Colonic mucosa (tissue), 4 donors: Measurements from ENCODE around the gene VAV2. TPM values are rescaled to one million over a fixed set of nuclear protein-coding genes. Genes with fewer than 3 reads are reported as not detected.

Source experiments
- DNase-seq: peaks from one replicate; pipeline ENCODE4 v3.0.0-alpha.2; 2020
- H3K27ac ChIP-seq: fragments of 200-600 bp; one replicate; pipeline ENCODE4 v1.8.0; 2021
- H3K27me3 ChIP-seq: fragments of 200-600 bp; one replicate; pipeline ENCODE4 v1.8.0; 2021
- H3K36me3 ChIP-seq: fragments of 200-600 bp; one replicate; pipeline ENCODE4 v1.8.0; 2021
- H3K4me1 ChIP-seq: fragments of 200-600 bp; one replicate; pipeline ENCODE4 v1.8.0; 2021; ENCODE audit warnings: mild to moderate bottlenecking
- H3K4me3 ChIP-seq: fragments of 200-600 bp; one replicate; pipeline ENCODE4 v1.8.0; 2021
- H3K9ac ChIP-seq, 2 donors: one replicate each; pipeline ENCODE4 v1.7.0; 2013; ENCODE audit warnings: control low read depth in 2 of 2, low read depth in 2 of 2, low read length in 2 of 2
- H3K9me3 ChIP-seq: fragments of 200-600 bp; one replicate; pipeline ENCODE4 v1.8.0; 2021
- intact Hi-C: fragments of 100-400 bp; cut with DNase I; formaldehyde crosslinking; loops from one replicate; pipeline ENCODE4 v1.14.1; 2022
- total RNA-seq, 2 donors: library from RNA; stranded (reverse); fragmentation: NEBNext Ultra II Directional in 1 of 2; extraction: Animal tissue kit (Norgen Biotek cat#: 25700) in 1 of 2; gene quantifications; one replicate each; pipeline ENCODE4 v1.2.1, GENCODE V29; 2021
- TF ChIP-seq, protein P1 (sequence below): fragments of 200-600 bp; IDR thresholded peaks from one replicate; pipeline ENCODE4 v1.8.0; 2022; ENCODE audit warnings: antibody characterized with exemption, mild to moderate bottlenecking
- donor health status: healthy.
- donor health status: DM: no; HTN: no; CAD: no.
- donor health status: DM: no; HTN: no; CAD: no.

Gene VAV2
- total RNA-seq, 2 donors from 2014 or later, result 30.7 to 45.1 TPM

DNA sequence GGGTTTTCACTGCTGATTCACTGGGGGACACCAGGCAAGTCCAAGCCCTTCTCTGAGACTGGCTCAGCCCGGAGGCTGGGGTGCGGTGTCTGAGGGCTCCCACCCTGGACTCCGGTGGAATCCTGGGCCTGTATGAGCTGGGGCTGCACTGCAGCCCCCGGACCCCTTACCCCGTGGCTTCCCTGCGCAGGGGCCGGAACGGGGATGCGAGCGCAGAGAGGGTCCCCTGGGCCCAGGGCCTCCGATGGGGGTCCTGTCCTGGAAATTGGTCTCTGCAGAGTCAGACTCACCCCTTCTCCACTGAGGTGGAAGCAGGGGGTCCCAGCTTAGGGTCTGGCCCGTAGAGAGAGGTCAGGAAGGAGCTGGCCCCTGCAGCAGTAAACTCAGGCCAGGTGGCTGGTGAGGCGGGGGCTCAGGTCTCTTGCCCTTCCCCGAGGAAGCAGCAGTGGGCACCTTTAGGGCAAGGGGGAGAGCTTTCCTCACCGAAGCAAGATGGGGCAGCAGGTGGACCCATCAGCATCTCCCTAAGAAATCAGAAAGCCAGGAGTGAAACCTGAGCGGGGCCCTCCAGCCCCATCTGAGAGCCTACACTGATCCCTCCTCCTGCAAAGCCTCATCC lies 1.6 kb upstream of the VAV2 start:
- TF ChIP-seq, protein P1, sequence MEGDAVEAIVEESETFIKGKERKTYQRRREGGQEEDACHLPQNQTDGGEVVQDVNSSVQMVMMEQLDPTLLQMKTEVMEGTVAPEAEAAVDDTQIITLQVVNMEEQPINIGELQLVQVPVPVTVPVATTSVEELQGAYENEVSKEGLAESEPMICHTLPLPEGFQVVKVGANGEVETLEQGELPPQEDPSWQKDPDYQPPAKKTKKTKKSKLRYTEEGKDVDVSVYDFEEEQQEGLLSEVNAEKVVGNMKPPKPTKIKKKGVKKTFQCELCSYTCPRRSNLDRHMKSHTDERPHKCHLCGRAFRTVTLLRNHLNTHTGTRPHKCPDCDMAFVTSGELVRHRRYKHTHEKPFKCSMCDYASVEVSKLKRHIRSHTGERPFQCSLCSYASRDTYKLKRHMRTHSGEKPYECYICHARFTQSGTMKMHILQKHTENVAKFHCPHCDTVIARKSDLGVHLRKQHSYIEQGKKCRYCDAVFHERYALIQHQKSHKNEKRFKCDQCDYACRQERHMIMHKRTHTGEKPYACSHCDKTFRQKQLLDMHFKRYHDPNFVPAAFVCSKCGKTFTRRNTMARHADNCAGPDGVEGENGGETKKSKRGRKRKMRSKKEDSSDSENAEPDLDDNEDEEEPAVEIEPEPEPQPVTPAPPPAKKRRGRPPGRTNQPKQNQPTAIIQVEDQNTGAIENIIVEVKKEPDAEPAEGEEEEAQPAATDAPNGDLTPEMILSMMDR, result no peak
- Histone ChIP-seq H3K9ac (peak overlapping the region in 1 of 2 donors; percentile 93), H3K9me3 (no peaks in the 10 kb centered on the region), H3K36me3 (no peaks in the 10 kb centered on the region), H3K4me1 (peaks cover 8% of the 10 kb centered on the region), H3K27ac (no peak overlapping the region), H3K4me3 (no peak overlapping the region), H3K27me3 (no peaks in the 10 kb centered on the region)
- intact Hi-C loops, result loop anchor here (2.0 kb wide), 1 partner anchor 201 kb away; no protein-coding TSS in a partner anchor
- no peak for DNase-seq

DNA sequence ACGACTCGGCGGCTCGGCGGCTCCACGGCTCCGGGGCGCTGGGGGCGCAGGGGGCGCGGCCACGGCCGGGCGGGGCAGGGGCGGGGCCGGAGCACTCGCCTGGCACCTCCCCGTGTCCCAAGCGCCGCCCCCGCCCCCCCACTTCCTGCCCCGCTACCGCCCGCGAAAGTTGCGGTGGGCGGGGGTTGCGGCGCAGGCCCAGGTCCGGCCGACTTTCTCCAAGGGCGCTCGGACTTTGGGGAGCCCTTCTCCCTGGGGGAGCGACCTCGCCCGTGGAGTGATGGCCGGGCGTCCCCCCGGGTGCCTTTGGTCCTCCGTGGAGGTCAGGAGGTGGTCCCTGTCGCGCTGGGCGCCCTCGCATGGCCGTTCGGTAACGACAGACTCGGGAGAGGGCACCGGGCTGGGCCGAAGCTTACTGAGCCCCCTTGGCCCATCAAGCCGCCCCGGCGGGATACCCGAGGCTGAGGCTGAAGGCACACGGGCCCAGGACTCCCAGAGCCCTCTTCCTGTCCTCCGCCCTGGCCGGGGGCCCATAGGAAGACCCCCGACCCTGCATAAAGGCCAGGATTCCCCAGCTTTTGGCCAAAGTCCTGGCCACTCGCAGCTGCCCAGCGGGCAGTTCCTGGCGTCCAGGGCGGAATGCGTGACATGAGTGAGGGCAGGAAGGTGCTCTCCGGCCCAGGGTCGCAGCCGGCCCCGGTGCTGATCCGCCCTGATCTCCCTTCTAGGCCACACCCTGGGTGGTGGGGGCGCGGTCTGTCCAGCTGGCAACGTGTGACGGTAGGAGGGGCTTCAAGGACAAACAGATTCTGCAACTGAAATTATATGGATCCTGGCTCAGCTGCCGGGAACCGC lies 883 bp upstream of the VAV2 start:
- Histone ChIP-seq H3K4me3 (peak overlapping the region; percentile 59), H3K27me3 (no peaks in the 10 kb centered on the region), H3K4me1 (peaks cover 8% of the 10 kb centered on the region), H3K9me3 (no peaks in the 10 kb centered on the region), H3K27ac (peak overlapping the region; percentile 89), H3K9ac (peak overlapping the region; percentile 55 to 93), H3K36me3 (no peaks in the 10 kb centered on the region)
- DNase-seq, result peak; percentile 95
- TF ChIP-seq, protein P1, result no peak
- intact Hi-C loops, result no loop called here

DNA sequence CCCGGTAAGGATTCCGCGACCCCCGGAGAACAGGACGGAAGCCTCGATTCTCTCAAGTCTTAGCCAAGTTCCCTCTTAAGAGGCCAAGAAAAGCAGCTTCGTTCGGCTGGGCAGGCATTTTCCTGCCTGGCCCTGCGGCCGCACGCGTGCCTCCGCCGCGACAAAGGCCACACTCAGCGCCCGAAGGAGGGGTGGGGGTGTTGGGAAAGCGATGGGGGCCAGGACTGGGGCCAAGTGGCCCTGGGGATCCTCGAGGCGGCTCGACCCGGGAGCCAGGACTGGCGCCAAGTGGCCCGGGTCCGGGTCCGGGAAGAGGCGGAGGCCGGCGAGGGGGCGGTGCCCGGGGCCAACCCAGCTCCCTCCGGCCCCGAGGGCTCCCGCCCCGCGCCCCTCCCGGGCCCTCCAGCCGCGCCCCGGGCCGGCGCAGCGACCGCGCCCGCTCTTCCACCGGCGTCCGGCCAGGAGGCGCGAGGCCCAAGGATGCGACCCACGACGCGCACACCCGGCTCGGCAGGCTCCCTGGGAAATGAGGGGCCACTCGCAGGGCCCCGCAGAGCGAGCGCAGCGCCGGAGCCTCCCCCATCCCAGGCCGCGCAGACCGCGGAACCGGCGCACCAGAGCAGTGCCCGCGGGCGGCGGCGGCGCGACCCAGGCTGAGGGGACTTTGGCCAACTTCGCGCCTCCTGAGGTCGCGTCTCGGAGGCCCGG lies 756 bp downstream of the VAV2 start:
- no peaks in the 10 kb centered on the region for H3K9me3 ChIP-seq
- TF ChIP-seq, protein P1, result no peak
- DNase-seq, result peak; percentile 47
- H3K36me3 ChIP-seq, result no peaks in the 10 kb centered on the region
- peak overlapping the region; percentile 59 for H3K4me3 ChIP-seq
- no peak overlapping the region for H3K27ac ChIP-seq
- intact Hi-C loops, result no loop called here
- H3K9ac ChIP-seq, result peak overlapping the region; percentile 68 to 82
- H3K4me1 ChIP-seq, result peaks cover 8% of the 10 kb centered on the region
- H3K27me3 ChIP-seq, result no peaks in the 10 kb centered on the region

DNA sequence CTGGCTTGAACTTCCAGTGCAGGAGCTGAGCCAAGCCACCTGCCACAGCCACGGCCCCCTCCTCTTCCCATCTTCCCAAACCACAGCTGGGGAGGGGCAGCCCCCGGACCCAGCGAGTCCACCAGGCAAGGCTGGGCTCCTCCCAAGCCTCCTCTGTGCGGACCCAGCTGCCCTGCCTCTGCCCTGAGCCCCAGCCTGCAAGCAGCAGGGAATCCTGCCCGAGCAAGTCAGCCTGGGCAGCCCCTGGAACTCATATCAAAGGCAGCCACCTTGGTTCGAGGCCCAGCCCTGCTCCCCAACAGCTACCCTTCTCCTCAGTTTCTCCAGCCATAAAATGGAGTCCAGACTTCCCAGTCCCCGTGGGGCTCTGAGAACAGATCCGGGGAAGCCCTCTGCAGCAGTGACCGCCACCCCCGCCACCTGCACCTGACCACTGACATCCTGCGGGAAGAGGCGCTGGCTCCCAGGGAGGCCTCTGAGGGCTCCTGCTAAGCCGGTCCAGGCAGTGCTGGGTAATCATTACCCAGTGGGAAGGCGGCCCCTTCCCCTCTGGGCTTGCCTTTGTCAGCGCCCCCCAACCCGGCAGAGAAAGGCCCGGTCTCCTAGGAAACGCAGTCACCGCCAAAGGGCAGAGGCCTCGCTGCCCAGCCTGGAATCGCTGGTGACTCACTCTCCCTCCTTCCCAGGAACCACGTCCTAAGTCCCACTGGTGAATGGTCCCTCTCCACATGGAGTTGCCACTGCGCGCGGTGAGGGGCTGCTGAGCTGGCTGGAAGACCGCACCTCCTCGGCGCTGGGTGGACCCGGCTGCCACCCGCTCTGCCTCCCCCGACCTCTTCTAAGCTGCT lies 1.5 kb downstream of the VAV2 start:
- Histone ChIP-seq H3K9ac (peak overlapping the region; percentile 68 to 82), H3K27ac (no peak overlapping the region), H3K4me3 (peak overlapping the region; percentile 59), H3K9me3 (no peaks in the 10 kb centered on the region), H3K4me1 (peaks cover 8% of the 10 kb centered on the region), H3K36me3 (no peaks in the 10 kb centered on the region), H3K27me3 (no peaks in the 10 kb centered on the region)
- peak; percentile 73 for DNase-seq
- intact Hi-C loops, result no loop called here
- TF ChIP-seq, protein P1, result no peak
